GM19043 (cell line): ENCODE results near the gene DCANP1.

Experiments
- ATAC-seq: cut with Tn5 transposase; IDR thresholded peaks from one replicate; pipeline ENCODE4 v1.9.1; 2021; ENCODE audit warnings: low read depth; ENCODE audit not compliant: unreplicated experiment

DCANP1 gene

DNA sequence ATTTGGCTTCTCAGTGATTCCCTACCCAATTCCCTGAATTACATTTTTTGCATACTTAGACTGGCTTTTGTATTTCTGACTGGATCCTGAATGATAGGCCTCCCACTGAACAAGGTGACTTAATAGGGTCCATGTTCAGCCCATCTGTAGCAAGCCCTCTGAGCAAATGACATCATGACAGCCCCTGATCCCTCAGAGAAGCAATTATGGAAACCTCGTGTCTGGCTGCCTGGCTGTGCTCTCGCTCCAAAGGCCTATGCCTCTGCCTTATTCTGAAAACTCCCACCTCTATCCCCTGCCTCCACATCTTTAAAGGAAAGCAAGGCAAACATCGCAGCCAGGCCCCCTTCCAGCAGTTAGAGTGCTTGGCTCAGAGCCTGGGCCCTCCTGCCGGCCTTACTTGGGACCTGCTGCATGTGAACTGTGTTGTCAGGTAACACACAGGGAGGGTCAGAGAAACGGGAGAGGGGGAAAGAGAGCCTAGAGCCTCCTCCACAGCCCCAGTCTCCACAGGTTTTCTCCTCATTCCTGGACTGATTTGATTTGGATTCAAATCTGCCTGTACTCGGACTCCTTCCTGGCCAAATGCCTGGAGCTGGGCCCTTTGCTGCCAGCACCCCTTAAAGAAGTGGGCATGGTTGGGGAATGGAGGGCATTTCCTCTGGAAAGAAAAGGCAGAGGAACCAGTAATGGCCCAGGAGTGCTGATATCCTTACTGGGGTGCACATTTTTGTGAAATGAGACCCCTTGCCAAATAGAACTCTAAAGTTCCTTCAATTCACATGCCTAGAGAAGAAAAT, 3.8 kb downstream of the DCANP1 start:
- no peak for ATAC-seq

DNA sequence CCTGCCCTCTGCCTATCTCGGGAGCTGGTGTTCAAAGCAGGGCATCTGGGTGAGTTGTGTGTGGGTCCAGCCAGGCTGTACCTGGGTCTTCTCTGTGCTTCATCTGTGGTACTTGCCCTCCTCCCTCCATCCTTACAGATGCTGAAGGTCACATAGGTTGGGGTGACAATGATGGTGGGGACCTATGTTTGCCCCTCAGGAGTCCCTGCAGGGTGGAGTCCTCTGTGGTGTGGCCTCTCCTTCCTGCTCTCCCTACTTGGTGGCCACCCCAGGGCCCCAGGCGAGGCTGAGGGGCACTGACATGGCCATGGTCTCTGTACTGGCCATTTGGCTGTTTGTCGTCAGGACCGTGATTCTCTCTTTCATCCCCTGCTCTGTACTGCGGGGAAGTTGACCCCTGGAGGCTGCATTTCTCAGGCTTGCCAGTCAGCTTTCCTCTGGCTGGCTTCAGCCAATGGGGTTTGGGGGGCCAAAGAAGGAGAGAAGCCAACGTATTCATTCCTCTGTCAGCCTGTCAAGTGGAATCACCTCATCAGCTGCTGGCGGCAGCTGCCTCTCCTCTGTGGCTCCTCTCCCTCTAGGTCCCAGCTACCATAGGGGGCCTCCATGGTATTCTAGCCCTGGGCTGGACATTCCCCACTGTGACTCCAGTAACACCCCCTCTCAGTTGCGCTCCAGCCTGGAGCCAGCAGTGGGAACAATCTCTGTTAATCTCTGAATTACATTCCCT, 4.6 kb downstream of the DCANP1 start:
- no peak for ATAC-seq

DNA sequence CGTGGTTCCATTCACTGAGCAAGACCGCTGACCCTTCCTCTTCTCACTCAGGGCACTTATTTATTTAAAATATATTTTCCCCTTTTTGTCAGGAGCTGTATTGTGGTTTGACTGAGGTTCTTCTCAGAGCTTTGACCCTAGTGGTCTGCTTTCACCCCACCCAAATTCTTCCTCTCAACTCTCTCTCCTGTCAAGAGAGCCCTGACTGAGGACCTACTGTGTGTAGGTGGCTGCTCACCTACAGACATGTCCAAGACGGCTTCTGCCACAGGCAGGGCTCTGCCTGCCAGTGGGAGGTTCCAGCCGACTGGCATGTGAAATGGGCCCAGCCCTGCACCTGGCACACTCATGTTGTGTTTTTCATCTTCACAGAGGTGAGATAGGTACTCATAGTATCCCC, 5.2 kb downstream of the DCANP1 start:
- no peak for ATAC-seq

DNA sequence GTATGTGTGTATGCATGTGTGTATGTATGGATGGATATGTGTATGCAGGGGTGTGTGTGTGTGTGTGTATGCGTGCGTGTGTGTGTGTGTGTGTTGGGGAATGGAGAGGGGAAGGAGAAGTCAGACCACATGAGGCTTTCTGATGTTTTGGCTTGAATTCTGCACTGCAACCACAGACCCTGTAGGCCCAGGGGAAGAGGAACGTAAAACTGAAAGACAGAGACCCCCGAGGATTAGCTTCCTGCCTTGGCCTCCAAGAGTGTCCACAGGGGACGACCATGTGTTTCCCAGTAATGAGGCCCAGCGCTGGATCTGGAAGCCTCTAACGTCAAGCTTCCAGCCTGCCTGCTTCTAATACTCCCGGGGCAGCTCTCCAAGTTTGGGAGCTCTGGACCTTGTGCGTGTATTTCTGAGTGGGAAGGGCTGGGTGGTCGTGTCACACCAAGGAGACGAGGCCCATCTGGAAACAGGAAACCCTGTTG, 5.8 kb downstream of the DCANP1 start:
- ATAC-seq = no peak

DNA sequence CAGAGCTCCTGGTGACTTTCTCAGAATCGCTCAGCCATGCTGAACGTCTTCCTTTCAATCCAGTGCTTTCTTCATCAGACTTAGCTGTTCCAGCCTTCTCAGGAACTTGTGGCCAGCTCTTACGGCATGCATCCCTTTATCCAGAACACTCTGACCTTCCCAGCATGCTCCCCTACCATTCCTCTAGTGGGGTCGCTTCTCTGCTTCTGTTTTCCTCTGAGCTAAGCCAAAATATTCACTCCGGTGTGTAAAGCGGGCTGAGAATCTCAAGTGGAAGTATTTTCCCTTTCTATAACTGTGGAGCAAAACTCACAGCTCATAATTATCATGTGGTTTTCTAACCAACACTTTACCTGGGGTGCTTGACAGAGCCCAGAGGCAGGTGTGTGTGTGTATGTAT, 6.2 kb downstream of the DCANP1 start:
- no peak for ATAC-seq

DNA sequence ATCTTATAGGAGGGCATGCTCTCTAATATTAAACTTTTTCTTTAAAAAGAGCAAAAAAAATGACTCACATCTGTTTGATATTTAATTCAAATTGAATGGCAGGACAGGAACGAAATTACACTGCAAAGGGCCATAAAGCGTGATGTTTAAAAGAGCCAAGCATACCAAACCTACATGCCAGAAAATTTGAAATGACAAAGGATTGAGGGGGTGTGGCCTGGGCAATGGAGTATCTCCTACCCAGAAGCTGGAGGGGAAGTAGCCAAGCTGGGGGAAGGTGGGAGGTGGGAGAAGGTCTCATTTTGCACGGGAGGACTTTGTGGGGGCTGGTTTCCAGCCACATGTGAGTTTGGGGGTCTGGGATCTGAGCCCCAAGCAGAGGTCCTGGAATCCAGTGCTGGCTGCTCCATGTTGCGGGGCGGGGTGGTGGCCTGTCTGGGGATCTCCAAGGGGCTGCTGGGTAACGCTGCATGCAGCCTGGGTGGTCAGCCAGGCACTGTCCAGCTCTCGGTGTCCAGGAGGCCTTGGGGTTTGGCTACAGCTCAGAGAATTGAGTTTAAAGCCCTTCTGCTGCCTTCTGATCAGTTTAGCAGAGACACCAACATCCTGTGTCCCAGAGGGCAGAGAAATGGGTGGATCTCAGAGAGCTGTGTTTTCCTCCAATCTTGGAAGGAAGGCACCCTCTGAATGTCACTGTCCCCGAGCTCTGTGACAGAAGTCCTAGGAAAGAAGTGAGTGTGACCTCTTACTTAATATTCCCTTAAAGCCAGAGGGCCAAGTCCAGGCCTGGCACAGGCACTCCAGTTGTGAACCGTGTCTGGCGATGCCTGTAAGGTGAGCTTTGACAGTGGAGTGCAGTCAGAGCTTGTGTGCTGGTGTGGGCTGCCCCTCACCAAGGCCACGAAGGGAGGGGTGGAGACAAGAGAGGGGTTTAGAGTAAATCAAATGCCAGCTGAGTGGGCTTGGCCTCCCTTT, 7.6 kb downstream of the DCANP1 start:
- no peak for ATAC-seq

DNA sequence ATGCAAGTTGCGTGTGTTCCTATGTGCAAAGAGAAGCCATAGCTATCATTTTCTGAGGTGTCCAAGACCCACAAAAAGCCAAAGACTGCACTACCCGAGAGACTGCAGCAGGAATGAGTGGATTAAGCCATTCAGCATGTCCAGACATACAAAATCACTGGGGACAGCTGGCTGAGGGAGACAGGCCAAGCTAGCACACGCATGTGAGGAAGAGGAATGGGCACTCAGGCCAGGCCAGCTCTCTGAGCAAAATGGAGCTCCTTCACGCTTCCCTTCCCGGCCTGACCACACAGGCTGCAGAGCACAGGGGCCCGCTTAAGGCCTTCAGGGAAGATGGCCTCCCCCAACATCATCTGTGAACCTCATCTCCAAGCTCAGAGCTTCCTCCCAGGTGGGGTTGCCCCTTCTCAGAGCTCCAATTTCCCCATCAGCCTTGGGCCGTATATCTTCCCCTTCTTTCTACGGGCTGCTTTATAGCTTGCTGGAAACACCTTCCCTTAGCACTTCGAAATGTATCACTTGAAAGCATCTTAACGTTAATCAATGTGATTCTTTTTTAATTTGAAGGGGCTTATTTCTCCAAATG, 8.4 kb downstream of the DCANP1 start:
- ATAC-seq = no peak

DNA sequence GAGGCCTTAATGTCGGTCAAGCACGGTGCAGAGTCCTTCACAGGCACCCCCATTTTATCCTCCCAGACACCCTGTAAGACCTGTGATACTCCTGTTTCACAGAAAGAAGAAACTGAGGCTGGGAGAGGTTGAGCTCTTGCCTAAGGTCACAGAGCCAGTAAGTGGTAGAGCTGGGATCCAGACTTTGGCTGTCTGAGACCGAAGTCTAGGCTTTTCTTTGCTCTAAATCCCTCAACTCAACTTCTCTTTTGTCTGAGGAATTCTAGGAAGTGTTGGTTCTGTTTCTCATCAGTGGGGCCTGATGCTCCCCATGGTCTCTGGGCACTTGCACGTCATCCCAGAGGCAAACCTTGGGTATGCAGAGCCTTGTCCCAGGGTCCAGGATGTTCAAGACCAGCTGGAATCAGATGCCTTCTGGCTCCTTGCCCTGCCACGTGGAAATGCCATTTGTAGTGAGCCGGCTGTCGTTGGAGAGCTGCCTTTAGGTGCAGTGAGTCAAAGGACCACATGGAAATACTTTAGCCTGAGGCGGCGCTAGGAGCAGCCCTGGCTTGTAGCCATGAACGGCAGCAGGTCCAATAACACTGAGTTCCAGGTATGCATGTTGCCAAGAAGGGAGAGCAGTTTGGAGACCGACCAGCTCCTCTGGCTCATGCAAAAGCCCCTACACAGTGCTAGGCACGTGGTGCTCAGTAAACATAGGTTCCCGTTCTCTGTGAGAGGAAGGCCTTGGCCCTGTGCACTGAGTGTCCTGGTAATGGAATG, 9.2 kb downstream of the DCANP1 start:
- ATAC-seq = no peak

DNA sequence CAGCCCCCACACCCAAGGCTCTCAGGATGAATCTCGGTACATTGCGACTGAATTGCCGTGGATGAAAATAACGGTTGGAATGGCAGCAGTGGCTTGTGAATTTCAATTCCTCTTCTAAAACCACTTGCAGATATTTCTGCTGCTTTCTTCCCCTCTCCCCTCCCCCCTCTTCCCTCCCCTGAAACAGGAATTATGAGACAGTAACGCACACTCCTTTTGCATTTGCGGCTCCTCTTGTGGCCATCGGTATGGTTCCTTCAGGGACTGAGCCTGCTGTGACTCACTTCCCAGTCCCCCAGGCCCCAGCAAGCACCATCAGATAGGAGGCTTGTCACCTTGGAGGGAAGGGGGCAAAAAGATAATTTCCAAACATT, 9.7 kb downstream of the DCANP1 start:
- ATAC-seq = no peak

DNA sequence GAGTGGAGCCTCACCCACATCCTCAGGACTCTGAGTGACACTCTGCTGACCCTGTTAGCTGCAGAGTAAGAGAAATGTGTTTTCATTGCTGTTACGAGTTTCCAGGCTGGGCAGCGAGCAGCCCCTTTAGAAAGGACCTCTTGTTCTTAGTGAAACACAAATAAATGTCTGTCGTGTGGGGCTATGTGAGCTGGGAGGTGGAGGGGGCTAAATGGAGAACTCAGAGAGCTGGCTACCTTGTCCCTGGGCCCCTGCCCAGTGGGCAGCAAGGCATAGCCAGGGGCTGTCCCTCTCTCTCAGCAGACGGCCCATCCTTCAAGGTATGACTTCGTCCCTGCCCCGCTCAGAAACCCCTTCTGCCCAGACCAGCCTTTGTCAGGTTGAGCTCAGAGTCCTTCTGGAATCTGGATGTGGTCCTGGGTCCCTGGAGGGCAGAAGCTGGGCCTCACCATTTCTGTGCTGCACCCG, 10.2 kb downstream of the DCANP1 start:
- ATAC-seq = no peak

DNA sequence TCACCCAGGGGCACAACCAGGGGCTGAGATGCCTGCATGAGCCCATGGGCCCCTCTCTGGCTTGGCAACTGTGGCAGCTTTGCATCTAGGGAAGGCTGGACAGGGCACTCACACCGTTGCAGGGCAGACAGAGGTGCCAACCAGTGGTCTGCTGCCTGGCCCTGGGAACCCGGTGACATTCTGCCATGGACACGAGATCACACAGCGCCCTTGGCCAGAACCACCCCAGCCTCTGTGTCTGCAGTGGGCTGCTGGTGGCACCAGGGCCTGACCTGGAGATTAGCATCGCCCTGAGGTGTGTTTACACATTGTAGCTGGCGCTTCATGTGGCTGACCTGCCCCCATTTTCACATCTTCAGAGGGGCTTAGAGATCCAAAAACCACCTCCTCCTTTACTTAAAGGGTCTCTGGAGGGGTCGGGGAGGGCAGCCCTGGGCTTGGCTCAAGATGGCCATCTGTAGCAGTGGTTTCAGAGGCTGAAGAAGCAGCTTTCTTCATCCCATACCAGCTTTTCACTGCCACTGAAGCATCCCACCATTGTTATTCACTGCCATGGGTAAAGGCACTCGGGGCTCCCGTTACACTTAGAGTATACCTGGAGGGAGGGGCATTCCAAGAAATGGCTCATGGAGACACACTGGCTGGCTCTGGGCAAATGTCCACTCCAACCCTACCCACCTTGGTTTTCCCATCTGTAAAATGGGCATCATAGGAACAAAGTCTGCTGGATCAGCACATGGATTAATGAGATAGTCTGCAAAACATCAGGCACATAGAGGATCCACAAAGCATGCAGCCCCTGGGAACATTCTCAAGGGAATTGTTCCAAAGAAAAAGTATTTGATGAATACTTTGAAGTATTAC, 11.4 kb downstream of the DCANP1 start:
- ATAC-seq = no peak

DNA sequence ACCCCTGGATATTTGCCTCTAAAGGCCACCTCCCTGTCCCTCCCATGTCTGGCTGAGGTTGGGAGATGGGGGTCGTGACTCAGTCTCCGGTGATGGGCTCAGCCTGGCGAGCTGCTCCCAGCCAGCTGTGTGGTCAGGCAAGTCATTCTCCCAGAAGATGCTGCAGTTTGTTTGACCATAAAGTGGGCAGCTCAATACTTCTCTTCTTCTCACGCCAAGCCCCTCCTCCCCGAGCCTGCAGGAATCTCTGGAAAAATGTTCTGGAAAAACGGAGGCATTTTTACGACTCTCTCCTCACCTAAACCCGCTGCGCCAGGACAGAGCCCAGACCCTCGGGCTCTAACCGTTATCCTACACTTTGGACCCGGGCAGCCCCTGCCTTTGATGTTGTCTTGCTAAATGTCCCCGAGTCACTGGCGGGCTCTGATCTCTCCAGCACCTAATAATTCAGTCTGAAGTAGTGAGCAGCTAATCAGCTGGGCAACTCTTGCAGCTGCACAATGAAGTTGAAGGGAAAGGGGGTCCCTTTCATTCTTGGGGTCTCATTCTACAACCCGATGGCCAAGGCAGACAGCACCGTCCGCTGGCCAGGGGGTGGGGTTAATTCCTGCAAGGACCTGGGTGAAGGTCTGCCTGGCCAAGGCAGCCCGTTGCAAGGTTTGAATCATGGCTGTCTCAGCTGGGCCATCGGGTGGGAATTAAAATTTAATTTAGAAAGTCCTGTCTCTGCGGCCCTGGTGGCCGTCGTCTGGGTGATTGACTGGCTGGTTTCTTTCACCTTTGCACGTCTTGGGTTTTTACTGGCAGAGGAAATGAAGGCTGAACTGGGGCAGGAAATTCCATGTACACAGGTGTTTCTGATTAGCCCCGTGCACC, 12.3 kb downstream of the DCANP1 start:
- no peak for ATAC-seq

DNA sequence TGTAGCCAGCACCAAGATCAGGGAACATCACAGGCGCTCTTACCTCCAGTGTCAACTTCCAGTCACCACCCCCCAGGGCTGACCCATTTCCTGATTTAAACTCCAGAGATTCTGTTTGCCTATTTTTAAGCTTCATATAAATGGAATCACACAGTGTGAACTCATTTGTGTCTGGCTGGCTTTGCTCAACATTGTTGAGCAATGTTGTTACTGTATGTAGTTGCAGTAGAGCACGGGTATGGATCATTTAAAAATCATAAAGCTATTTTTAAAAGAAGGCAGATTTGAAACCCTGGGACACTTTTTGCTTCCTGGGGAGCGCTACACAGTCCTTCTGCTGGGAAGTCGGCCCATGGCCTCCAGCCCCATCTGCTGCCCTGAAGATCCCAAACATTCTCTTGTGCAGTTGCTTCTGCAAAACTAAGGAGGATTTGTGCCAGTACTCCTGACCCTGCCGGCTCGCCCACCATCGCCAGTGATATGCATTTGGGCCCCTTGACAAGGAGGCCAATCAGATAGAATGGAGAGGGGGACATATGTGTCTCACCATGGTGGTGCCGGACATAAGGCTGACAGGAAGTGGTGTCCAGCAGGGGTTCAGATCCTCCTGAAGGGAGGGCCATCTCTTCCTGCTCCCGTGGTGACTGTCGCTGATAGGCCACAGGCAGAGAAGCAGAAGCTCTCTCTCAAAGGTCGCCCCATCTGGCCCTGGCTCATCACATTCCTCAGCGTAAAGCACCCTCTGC, 13.3 kb downstream of the DCANP1 start:
- no peak for ATAC-seq

DNA sequence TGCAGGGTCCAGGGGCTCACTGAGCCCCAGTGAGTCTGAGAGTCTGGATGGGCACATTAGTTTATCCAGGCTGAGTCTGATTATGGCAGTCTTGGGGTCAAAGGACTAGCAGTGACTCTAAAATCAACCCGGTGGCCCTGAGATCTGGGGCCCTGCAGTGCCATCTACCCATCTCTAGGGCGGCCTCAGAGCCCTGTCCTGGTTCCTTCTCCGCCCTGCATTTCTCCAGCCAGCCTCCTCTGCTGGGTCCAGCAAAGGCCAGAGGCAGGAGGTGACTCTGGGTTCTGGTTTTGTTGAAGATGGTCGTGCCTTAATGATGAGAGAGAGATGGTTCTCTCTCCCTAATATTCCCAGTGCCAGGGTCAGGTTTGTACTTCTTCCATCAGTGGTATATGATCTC, 15.0 kb downstream of the DCANP1 start:
- no peak for ATAC-seq

DNA sequence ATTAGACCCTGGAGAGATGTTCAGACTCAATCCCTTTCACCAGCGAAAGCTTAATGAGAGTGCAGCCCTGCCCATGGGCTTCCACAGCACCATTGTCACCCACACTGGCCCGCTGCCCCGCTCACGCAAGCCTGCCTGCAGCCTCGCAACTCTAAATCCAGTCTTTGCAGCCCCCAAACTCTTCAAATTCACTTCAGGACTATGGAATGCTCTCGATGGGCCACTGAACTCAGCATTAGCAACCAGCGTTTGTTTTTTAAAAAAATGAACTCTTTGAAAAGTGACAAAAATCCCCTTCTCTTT, 17.1 kb downstream of the DCANP1 start:
- no peak for ATAC-seq

DNA sequence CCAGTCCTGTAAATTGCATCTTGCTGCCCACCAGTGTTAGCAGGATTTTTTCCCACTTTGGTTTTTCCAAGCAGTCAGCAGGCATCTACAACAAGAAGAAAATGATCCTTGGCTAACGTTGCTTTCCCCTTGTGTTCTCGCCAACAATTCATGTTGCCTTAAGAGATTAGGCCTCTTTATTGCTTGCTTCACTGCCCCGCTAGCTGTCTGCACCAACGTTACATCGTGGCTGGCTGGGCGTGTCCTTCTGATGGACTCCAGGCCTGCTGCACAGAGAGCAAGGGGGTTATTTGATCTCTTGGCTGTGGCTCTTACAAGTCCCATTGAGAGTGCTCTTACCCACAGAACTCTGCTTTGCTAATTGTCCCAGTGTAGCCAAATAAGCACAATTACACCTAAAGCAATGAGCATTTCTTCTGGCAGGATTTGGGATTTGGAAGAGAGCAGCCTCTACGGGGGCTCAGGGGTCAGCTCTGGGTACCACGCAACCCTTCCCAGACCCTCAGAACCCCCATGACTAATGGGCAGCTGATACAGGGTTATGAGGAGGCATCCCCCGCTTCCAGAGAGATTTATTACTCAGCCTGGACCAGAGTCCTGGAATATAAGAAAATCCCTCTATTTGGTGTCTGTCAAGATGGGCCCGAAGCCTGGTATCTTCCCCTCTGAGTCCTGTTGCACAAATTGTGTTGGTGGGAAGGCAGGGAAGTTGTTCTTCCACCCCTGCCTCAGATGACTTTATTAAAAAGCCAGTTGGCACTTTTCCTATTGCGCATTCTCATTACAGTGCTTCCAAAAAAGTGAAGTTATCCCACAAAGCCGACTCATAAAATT, 17.6 kb downstream of the DCANP1 start:
- ATAC-seq = no peak
